Measurements from ENCODE around the gene FAM221B.

GRCh38 chr9:35832814-35833213 lies 4.3 kb upstream of the FAM221B start:
- TF ChIP-seq CTCF (IDR thresholded peaks at IDR 0.05 in 4 of 5, conservative IDR thresholded peaks at IDR 0.05 in 1 of 5) (no peak), POLR2A (IDR thresholded peaks at IDR 0.05) (no peak)
